Heart right ventricle (tissue), 16 donors: ENCODE data around the gene CELF4. TPM values are rescaled to one million over a fixed set of nuclear protein-coding genes. Genes with fewer than 3 reads are reported as not detected.
A peak's percentile ranks its signal among the peaks of the same experiment; 100 is the strongest.

Experiments
- ATAC-seq, 8 donors: fragments of 200-7000 bp; cut with Tn5 transposase; one replicate each; pipeline ENCODE4 v1.9.1; 2020; ENCODE audit warnings: mild to moderate bottlenecking in 8 of 8, moderate library complexity in 8 of 8, moderate number of reproducible peaks in 1 of 8
- DNase-seq, 2 donors: peaks; one replicate each; pipeline ENCODE4 v3.0.0-alpha.2; 2020
- H3K27ac ChIP-seq, 10 donors: fragments of 200-600 bp; sonication (generic) in 2 of 10; one replicate each; pipeline versions ENCODE4 v1.5.0 to v1.8.0; 2020 to 2022; ENCODE audit warnings: mild to moderate bottlenecking in 3 of 10
- H3K27me3 ChIP-seq, 7 donors: fragments of 200-600 bp; one replicate each; pipeline ENCODE4 v1.8.0; 2021 to 2022; ENCODE audit warnings: mild to moderate bottlenecking in 2 of 7
- H3K36me3 ChIP-seq, 9 donors: fragments of 200-600 bp; sonication (generic) in 1 of 9; one replicate each; pipeline versions ENCODE4 v1.5.0 to v1.8.0; 2020 to 2022; ENCODE audit warnings: mild to moderate bottlenecking in 2 of 9
- H3K4me1 ChIP-seq, 9 donors: fragments of 200-600 bp; sonication (generic) in 1 of 9; one replicate each; pipeline versions ENCODE4 v1.5.0 to v1.8.0; 2020 to 2022; ENCODE audit warnings: mild to moderate bottlenecking in 4 of 9
- H3K4me3 ChIP-seq, 10 donors: fragments of 200-600 bp; sonication (generic) in 2 of 10; one replicate each; pipeline versions ENCODE4 v1.5.0 to v1.8.0; 2020 to 2022; ENCODE audit warnings: mild to moderate bottlenecking in 7 of 10, moderate library complexity in 2 of 10
- H3K9me3 ChIP-seq, 11 donors: fragments of 200-600 bp in 10 of 11; sonication (generic) in 2 of 11; one replicate each; pipeline versions ENCODE4 v1.5.0 to v1.8.0; 2013 to 2022; ENCODE audit warnings: mild to moderate bottlenecking in 2 of 11, control low read depth in 1 of 11, moderate library complexity in 1 of 11
- WGBS, 2 donors: extraction: QIAGEN DNeasy Blood & Tissue Kit; methylation state at CpG; one replicate each; pipeline ENCODE4 v1.1.7; 2013; ENCODE audit warnings: inconsistent platforms in 1 of 2; 5-methylcytosine and 5-hydroxymethylcytosine counted together
- intact Hi-C, 10 donors: fragments of 100-400 bp; cut with DNase I; formaldehyde crosslinking; loops; one replicate each; pipeline versions ENCODE4 v1.11.1 to v1.14.2; 2022
- long read RNA-seq, 3 donors: library from polyadenylated mRNA; unstranded; transcript quantifications; one replicate each; pipeline ENCODE4 v2.0.0, GENCODE V29; 2020 to 2021
- polyA plus RNA-seq, 2 donors: library from polyadenylated mRNA; stranded (reverse); fragments of 200-250 nt; gene quantifications; one replicate each; pipeline ENCODE4 v1.2.3, GENCODE V29; 2013
- total RNA-seq, 10 donors: library from RNA; stranded (reverse); fragmentation: NEBNext Ultra II Directional in 3 of 10; extraction: Animal tissue kit (Norgen Biotek cat#: 25700) in 3 of 10; gene quantifications; one replicate each; pipeline versions ENCODE4 v1.2.1 to v1.2.4, GENCODE V29; 2021 to 2023
- TF ChIP-seq, protein P1 (sequence below), 9 donors: fragments of 200-600 bp; sonication (generic) in 2 of 9; IDR thresholded peaks; one replicate each; pipeline versions ENCODE4 v1.5.0 to v1.8.0; 2021 to 2022; ENCODE audit warnings: antibody characterized with exemption in 9 of 9, mild to moderate bottlenecking in 5 of 9, moderate library complexity in 1 of 9
- donor health status: Arrhythmogenic right ventricular cardiomyopathy.
- donor health status: ischemic (EF 13 %, LVEDD 7.1; RV severe dilation, severe dysfunction).
- donor health status: healthy with polysubstance abuse.
- donor health status: DM: no; HTN: yes; CAD: no.
- donor health status: DM: no; HTN: no; CAD: no.
- donor health status: ischemic (EF 25% LVEDD 6.9; RV normal size, moderate dysfunction).
- donor health status: ischemic (EF 25% LVEDD 5.7; RV mildly dilated, moderate dysfunction).
- donor health status: healthy.
- donor health status: DM: yes; HTN: yes; CAD: no.
- donor health status: Ischemic cardiomyopathy.
- donor health status: ischemic (EF 35%, LVEDD 5.7; RV mildly dilated, moderate dysfunction).
- donor health status: nonischemic (EF 11% LVEDD 7.7; RV severe dilation, severe dysfunction).
- donor health status: DM: yes; HTN: yes; CAD: no.
- donor health status: PGD.
- donor health status: ischemic (EF 29% LVEDD 5.4; RV normal size, mild dysfunction).
- donor health status: nonischemic (EF 23%, LVEDD 6.1; RV moderate dilation, normal function).

CELF4 gene
- 1 to 10 TPM in 1 of 10 donors, under 1 TPM in 8, not detected in 1; 0.08 to 1.2 (median 0.32) TPM for total RNA-seq
- under 1 TPM; 0.07 TPM for polyA plus RNA-seq
- long read RNA-seq, donor 1 = 0 reads
- long read RNA-seq, donor 2, partial matches to known transcripts = 0 of 1 reads
- long read RNA-seq, donor 2, other reads (novel, unspliced or antisense) = 1 of 1 reads
- long read RNA-seq, donor 3 = 0 reads

DNA sequence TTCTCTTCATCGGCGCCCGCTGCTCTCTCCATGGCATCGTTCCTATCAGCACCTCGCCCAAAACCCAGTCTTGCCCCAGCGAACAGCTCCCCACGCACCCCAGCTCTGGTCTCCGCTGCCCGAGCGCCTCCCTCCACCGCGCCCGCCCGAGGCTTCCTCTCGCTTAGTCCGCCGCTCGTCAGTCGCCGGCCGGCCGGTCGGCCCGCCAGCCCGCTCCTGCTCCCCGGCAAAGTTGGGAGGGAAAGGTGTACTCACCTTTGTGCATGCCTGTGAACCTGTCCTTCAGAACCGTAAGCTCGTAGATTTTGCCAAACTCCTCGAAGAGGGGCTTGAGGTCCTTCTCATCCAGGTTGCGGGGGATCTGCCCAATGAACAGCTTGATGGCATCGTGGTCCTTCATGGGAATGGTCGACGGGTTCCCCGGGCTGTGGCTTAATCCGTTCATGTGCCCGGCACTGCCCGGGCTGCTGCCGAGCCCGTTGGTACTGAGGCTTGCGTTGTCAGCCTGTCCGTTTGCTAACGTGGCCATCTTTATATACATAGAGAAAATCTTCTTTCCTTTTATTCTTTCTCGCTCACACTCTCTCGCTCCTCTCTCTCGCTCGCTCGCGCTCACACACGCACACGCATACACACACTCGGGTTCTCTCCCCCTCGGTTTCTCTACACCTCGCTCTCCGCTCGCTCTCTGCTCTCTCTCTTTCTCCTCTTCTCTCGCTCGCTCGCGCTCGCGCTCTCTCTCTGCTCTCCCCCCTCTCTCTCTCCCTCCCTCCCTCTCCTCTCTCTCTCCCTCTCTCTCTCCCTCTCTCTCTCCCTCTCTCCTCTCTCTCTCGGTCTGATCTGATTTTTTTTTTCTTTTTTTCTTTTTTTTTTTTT is at the start of gene CELF4:
Gene CELF4 (minus strand): TSS at position 698 of the 876 bp plus-strand sequence.
- Histone ChIP-seq H3K27ac (no peak within 1 kb of the TSS), H3K27me3 (peaks cover 22 to 95% (median 88%) of the 10 kb centered on the region in 7 donors), H3K4me1 (peaks cover 5 to 31% (median 26%) of the 10 kb centered on the region in 9 donors), H3K36me3 (no peaks in the 10 kb centered on the region), H3K9me3 (no peaks in the 10 kb centered on the region), H3K4me3 (peak within 1 kb of the TSS; percentile 30 to 67 (median 56))
- peak; percentile 27 to 53 (median 42) for ATAC-seq
- no peak for DNase-seq
- TF ChIP-seq, protein P1, sequence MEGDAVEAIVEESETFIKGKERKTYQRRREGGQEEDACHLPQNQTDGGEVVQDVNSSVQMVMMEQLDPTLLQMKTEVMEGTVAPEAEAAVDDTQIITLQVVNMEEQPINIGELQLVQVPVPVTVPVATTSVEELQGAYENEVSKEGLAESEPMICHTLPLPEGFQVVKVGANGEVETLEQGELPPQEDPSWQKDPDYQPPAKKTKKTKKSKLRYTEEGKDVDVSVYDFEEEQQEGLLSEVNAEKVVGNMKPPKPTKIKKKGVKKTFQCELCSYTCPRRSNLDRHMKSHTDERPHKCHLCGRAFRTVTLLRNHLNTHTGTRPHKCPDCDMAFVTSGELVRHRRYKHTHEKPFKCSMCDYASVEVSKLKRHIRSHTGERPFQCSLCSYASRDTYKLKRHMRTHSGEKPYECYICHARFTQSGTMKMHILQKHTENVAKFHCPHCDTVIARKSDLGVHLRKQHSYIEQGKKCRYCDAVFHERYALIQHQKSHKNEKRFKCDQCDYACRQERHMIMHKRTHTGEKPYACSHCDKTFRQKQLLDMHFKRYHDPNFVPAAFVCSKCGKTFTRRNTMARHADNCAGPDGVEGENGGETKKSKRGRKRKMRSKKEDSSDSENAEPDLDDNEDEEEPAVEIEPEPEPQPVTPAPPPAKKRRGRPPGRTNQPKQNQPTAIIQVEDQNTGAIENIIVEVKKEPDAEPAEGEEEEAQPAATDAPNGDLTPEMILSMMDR (IDR thresholded peaks at IDR 0.05) = no peak
- WGBS, 2 donors = 1 to 2% methylated on average over 62 of the region's 62 CpGs
- intact Hi-C loops = no loop called here

DNA sequence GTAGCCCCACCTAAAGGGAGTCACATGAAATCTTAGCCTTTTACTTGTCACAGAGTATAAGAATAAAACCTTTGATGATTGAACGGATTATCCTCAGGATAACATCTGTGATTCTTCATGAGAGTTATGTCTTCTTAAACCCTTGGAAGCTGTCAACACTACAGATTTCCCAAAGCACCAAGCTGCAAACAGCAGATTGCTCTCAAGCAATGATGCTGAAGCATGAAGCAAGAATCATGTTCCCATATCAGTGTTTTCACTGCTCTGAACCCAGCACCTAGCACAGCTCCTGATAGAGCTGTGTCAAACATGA is 47.6 kb upstream of the CELF4 start:
- no peaks in the 10 kb centered on the region for H3K36me3 ChIP-seq
- intact Hi-C loops = no loop called here
- no peak overlapping the region for H3K4me3 ChIP-seq
- no peak for ATAC-seq
- TF ChIP-seq, protein P1 (IDR thresholded peaks at IDR 0.05) = no peak
- H3K27me3 ChIP-seq = peaks cover 0 to 24% (median 0%) of the 10 kb centered on the region in 7 donors
- DNase-seq = no peak
- WGBS, 2 donors = 26 to 33% methylated on average over 1 of the region's 1 CpG
- H3K27ac ChIP-seq = no peak overlapping the region
- peaks cover 0 to 4% (median 0%) of the 10 kb centered on the region in 11 donors for H3K9me3 ChIP-seq
- H3K4me1 ChIP-seq = peaks cover 0 to 4% (median 0%) of the 10 kb centered on the region in 9 donors

DNA sequence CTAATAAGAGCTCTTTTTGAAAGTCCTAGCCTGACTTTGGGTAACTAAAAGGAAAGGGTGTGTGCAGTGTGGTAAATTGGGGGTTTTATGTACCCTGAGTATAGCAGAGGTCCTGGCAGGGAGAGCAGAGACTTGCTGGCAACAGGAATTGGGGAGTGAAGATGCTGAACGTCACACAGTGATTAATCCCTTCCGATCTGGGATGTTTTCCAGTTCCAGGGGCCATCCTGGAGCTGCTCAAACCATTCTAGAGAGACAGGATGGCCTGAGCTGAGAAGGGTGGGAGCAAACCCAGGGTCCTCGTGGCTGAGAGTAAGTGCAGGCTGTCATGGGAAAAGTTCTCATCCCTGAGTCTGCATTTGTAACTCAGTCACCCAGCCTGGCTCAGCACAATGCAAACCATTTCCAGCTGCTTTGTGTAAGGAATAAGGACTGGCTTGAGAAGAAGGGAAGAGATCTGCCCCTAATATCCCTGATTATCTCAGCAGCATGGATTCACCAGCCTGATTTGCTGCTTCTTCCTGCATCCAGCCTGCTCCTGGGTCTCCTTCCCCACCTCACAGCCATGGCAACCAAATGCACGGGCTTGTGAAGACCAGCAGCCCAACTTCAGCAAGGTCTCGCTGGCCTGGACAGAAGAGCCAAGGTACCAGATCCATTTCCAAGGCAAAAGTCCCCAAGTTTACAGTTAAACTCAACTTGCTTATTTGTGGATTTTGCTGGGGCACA is 47.1 kb upstream of the CELF4 start:
- peaks cover 0 to 4% (median 0%) of the 10 kb centered on the region in 11 donors for H3K9me3 ChIP-seq
- peaks cover 0 to 24% (median 0%) of the 10 kb centered on the region in 7 donors for H3K27me3 ChIP-seq
- peaks cover 0 to 4% (median 0%) of the 10 kb centered on the region in 9 donors for H3K4me1 ChIP-seq
- intact Hi-C loops = no loop called here
- H3K36me3 ChIP-seq = no peaks in the 10 kb centered on the region
- H3K4me3 ChIP-seq = no peak overlapping the region
- TF ChIP-seq, protein P1 (IDR thresholded peaks at IDR 0.05) = no peak
- ATAC-seq = peak in 7 of 8 donors; percentile 28 to 83 (median 61)
- H3K27ac ChIP-seq = peak overlapping the region in 1 of 10 donors; percentile 15
- no peak for DNase-seq
- WGBS, 2 donors = 31 to 38% methylated on average over 5 of the region's 5 CpGs

DNA sequence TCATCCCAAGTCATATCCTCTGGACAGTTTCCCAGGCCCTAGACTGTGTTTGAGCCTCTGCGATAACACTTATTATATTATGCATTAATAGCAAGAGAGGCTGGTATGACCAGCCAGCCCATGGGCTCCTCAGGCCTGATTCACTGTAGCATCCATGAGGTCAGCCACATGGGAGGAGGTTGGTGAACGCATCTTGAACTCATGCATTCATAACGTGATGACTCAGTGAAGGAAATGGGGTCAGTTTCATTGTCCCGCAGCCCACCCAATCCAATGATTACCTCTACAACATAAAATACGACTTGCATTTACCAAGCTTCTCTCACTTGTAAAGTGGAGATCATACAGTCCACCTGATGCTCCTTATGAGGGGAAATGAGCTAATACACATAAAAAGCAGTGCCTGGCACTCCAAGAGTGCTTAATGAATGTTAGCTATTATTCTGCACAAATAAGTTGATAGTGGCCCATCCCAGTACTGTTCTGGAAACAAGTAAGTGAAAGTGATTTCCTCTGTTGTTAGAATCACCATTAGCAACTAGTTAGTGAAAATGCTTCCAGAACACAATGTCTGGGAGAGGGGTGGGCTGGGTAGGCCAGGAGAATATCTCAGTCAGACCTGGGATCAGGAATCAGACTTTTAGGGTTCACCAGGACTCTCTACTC is 46.1 kb upstream of the CELF4 start:
- H3K9me3 ChIP-seq = no peaks in the 10 kb centered on the region
- peaks cover 0 to 28% (median 0%) of the 10 kb centered on the region in 7 donors for H3K27me3 ChIP-seq
- H3K4me1 ChIP-seq = peaks cover 0 to 4% (median 0%) of the 10 kb centered on the region in 9 donors
- intact Hi-C loops = no loop called here
- WGBS, 2 donors = 70 to 73% methylated on average over 5 of the region's 5 CpGs
- TF ChIP-seq, protein P1 (IDR thresholded peaks at IDR 0.05) = no peak
- H3K36me3 ChIP-seq = no peaks in the 10 kb centered on the region
- H3K4me3 ChIP-seq = no peak overlapping the region
- DNase-seq (no peak), ATAC-seq (peak in 5 of 8 donors; percentile 13 to 44 (median 34))
- H3K27ac ChIP-seq = peak overlapping the region in 2 of 10 donors; percentile 7 to 15
